NCI-H526 (cell line): ENCODE measurements around the gene BCL6.

Experiments used
- DNase-seq, 2 experiments: peaks; one replicate each; lab custom pipeline; 2025; lab: John Stamatoyannopoulos, UW

The BCL6 gene

GRCh38 chr3:187738331-187739093 is 6.8 kb downstream of the BCL6 start:
- peak; percentile 73 to 90 for DNase-seq

GRCh38 chr3:187738071-187738330 is 7.3 kb downstream of the BCL6 start:
- DNase-seq = no peak

GRCh38 chr3:187737368-187738070 is 7.7 kb downstream of the BCL6 start:
- DNase-seq = peak in 1 of 2 experiments; percentile 66

- DNase-seq = no peak
Observed at GRCh38 chr3:187737006-187737367, 8.3 kb downstream of the BCL6 start.

- DNase-seq = no peak
Observed at GRCh38 chr3:187736418-187736871, 8.8 kb downstream of the BCL6 start.

- DNase-seq = no peak
Observed at GRCh38 chr3:187735837-187736236, 9.4 kb downstream of the BCL6 start.

GRCh38 chr3:187735383-187735782 is 9.9 kb downstream of the BCL6 start:
- DNase-seq = no peak

DNA sequence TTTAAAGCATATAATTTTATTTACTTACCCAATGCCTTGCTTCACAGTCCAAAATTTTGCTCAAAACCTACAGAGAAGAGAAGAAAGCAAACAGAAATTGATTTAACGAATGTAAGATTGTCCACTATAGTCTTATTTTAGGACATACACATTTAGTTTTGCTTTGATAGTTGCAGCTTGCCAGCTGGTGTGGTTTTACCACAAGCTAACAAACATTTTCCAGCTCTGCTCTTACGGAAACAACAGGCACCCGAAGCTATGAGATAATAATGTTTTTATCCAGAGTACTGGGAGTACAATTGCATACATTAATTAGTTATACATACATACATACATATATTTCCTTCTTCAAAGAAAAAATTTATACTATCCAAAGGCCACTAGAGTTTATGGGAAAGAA is 10.4 kb downstream of the BCL6 start:
- DNase-seq = no peak

GRCh38 chr3:187733371-187733770 is 11.9 kb downstream of the BCL6 start:
- DNase-seq = no peak

DNA sequence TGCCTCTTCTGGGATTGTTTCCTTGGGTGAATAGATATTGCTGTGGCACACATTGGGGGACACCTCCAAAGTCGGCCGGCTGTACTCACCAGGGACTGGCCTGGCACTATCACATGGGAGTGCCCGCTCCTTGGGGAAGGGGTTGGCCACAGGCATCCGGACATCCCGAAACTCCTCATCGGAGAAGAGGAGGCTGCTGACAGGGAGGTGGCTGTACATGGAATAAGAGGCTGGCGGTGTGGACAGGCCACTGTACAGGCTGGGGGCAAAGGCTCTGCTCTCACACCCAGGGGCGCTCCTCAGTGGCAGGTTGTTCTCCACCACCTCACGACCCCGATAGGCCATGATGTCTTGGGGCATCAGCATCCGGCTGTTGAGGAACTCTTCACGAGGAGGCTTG is 15.7 kb downstream of the BCL6 start:
- DNase-seq = no peak

- DNase-seq = no peak
Observed at GRCh38 chr3:187728940-187729583, 16.2 kb downstream of the BCL6 start.

DNA sequence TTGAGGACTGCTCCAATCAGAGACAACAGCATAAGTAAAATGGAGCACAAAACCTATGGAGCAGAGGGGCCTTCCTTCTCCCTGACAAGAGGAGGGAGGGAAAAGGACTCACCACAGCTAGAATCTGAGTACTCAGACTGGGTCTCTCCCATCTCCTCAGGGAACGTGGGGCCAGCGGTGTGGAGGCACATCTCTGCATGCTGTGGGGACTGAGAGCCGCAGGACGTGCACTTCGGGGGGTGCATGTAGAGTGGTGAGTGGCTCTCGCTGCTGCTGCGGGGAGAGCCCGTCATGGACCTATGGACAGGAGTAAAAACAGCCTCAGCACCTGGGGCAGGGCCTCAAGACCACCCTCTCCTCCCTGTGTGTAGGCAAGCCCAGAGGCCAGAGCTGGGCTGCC is 17.0 kb downstream of the BCL6 start:
- DNase-seq = no peak

DNA sequence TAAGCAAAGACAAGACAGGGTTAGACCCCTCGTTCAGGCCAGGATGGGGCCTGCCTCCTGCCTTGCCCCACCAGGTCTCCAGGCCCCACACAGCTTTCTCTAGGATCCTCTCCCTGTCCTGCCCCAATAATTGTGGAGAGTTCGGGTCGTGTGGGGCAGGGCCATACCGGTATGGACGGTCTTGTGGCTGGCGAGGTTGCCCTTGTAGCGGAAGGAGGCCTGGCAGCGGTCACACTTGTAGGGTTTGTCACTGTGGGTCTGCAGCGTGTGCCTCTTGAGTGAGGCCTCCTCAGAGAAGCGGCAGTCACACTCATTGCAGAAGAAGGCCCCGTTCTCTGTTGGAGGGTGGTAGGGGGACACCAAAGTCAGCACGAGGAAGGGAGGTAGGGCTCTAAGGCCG is 18.7 kb downstream of the BCL6 start:
- DNase-seq = no peak

DNA sequence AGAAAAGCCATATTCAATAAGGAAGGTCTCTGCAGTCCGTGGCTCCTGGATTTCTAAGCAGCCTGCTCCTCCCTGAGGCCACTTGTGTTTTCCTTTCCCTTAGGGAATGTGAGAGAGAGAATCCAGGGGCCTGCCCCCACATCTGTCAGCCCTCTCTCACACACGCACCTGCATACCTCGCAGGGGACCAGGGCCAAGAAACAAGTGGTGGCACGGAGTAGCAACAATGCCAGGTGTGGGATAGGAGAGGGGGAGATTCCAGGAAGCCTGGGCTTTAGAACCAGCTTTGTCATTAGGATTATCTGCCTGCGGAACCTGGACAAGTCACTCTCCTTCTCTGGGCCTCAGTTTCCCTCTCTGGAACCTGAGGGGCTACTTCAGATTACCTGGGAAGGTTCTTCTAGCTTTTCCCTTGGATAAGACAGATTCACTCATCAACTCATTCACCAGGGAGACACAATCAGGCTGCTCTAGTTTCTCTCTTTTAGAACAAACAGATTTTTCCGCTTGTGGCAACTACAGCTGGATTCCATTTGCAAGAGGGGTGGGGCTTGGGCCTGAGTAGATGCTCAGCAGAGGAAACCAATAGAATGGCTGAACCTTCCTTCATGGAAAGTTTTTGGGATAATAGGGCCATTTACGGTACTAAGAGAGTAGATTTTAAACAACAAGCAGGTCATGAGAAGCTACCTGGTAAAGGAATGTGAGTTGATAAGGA is 19.5 kb downstream of the BCL6 start:
- DNase-seq = no peak

GRCh38 chr3:187725224-187725623 is 20.0 kb downstream of the BCL6 start:
- DNase-seq = no peak

- DNase-seq = no peak
Observed at GRCh38 chr3:187722206-187722612, 23.1 kb downstream of the BCL6 start.

DNA sequence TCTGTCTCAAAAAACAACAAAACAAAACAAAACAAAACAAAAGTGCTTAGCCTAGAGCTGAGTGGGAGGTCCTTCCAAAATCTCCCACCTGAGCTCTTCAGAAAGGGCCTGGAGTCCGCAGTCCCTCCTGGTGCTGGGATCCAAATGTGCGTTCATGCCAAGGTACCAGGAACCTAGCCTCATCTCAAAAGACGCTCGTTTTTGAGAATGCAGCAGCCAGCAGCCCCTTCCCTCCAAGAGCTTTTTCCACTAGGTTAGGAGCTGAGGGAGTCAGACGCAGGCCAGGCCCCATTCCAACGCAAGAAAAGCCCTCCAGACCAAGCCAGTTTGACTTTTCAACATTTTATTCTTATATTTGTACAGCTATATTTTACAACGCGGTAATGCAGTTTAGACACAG is 24.2 kb downstream of the BCL6 start:
- DNase-seq = no peak

DNA sequence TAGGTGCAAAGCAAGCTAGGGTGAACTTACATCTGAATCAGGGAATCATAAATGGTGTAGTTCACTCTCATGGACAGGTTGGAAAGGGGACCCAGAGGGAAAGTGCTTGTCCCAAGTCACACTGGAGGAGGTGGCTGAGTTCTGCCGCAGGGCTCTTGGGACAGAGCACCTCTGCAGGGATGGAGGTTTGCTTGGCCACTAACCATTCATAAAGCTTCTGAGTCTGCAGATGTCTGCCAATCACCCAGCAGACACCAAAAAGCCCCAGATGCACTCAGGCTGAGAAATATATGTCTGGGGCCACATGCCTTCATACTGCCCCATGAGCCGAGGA is 25.0 kb downstream of the BCL6 start:
- no peak for DNase-seq

DNA sequence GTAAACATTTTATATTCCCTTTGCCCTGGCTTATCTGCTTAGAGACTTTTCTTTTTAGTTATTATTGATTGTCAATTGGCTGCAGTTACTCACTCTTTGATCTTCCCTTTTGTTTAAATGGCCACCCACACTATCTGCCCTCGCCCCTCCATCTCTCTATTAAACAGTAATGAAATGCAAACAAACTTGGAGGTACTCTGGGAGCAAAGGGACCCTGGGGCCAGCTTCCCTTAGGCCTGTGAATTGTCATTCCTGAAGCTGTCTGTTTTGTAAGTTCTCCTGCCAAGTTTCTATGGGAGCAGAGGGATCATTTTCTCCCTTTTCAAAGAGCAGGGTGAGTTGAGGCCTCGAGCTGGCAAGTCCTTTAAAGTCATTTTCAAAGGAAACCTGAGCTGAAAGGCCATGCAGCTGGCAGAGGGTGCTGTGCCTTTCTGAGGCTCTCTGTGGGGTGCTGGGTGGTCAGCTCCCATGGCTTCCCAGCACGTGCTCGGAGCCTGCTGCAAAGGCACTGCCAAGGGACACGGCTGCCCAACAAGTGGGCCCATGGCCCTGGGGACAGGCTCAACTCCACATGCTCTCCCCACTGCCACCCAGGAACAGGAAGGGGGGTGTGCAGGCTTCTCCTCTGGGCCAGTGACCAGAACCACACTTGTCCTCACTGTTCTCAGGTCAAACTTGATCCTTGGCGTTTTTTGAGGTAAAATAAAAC is 25.5 kb downstream of the BCL6 start:
- DNase-seq = no peak

GRCh38 chr3:187718802-187719201 is 26.5 kb downstream of the BCL6 start:
- no peak for DNase-seq

DNA sequence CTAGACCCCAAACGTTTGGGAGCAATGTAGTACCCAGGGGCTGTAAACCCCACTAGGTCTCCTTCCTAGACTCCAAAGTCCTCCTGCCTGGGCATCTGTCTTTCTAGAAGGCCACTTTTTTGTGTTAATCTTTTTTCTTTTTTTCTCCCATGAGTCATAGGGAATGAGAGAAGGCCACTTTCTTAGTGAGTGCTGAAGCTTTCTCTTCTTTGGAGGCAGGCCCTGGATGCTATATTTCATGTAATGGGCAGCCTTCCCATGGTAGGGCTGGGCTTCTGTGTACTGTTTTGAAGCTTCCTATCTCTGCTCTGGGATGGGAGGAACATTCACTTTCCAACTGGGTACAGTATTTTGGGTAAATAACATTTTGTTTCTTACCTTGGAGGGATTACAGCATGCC is 27.7 kb downstream of the BCL6 start:
- DNase-seq = no peak

- peak; percentile 54 to 80 for DNase-seq
Observed at GRCh38 chr3:187714404-187714979, 30.8 kb downstream of the BCL6 start.
